Measurements from ENCODE around the gene ARAP1.

The ARAP1 gene

GRCh38 chr11:72744474-72744873, 7.7 kb downstream of the ARAP1 start:
- DNase-seq (ENCODE audit: extremely low read depth, insufficient read length): no peak
- Histone ChIP-seq H3K36me3 (ENCODE audit: control insufficient read depth, insufficient read depth, low read length) (peaks cover 3% of the 10 kb centered on the region; the same call in 1 of the 2 replicates), H3K4me3 (replicated peaks; ENCODE audit: low read depth, low read length) (no peak overlapping the region; the same call in 1 of the 2 replicates), H3K27me3 (replicated peaks; ENCODE audit: control insufficient read depth, insufficient read depth, low read length) (no peaks in the 10 kb centered on the region)
- TF ChIP-seq CTCF (IDR thresholded peaks at IDR 0.05; ENCODE audit: insufficient read depth, low read length, poor library complexity, severe bottlenecking): no peak

GRCh38 chr11:72743321-72744221, 8.6 kb downstream of the ARAP1 start:
- Histone ChIP-seq H3K27me3 (replicated peaks; ENCODE audit: control insufficient read depth, insufficient read depth, low read length) (no peaks in the 10 kb centered on the region), H3K36me3 (ENCODE audit: control insufficient read depth, insufficient read depth, low read length) (peaks cover 3% of the 10 kb centered on the region; the same call in 1 of the 2 replicates), H3K4me3 (replicated peaks; ENCODE audit: low read depth, low read length) (no peak overlapping the region)
- TF ChIP-seq CTCF (IDR thresholded peaks at IDR 0.05; ENCODE audit: insufficient read depth, low read length, poor library complexity, severe bottlenecking): no peak
- peak; percentile 59 for DNase-seq (ENCODE audit: extremely low read depth, insufficient read length)

- no peak for DNase-seq (ENCODE audit: extremely low read depth, insufficient read length)
- TF ChIP-seq CTCF (IDR thresholded peaks at IDR 0.05; ENCODE audit: insufficient read depth, low read length, poor library complexity, severe bottlenecking): no peak
- Histone ChIP-seq H3K27me3 (replicated peaks; ENCODE audit: control insufficient read depth, insufficient read depth, low read length) (no peaks in the 10 kb centered on the region), H3K36me3 (ENCODE audit: control insufficient read depth, insufficient read depth, low read length) (peaks cover 3% of the 10 kb centered on the region; the same call in 1 of the 2 replicates), H3K4me3 (replicated peaks; ENCODE audit: low read depth, low read length) (no peak overlapping the region)
Observed at GRCh38 chr11:72742513-72743320, 9.5 kb downstream of the ARAP1 start.

- Histone ChIP-seq H3K27me3 (replicated peaks; ENCODE audit: control insufficient read depth, insufficient read depth, low read length) (no peaks in the 10 kb centered on the region), H3K36me3 (ENCODE audit: control insufficient read depth, insufficient read depth, low read length) (peaks cover 3% of the 10 kb centered on the region; the same call in 1 of the 2 replicates), H3K4me3 (replicated peaks; ENCODE audit: low read depth, low read length) (no peak overlapping the region)
- no peak for TF ChIP-seq CTCF (IDR thresholded peaks at IDR 0.05; ENCODE audit: insufficient read depth, low read length, poor library complexity, severe bottlenecking)
- DNase-seq (ENCODE audit: extremely low read depth, insufficient read length): no peak
Observed at GRCh38 chr11:72741849-72742512, 10.2 kb downstream of the ARAP1 start.

DNA sequence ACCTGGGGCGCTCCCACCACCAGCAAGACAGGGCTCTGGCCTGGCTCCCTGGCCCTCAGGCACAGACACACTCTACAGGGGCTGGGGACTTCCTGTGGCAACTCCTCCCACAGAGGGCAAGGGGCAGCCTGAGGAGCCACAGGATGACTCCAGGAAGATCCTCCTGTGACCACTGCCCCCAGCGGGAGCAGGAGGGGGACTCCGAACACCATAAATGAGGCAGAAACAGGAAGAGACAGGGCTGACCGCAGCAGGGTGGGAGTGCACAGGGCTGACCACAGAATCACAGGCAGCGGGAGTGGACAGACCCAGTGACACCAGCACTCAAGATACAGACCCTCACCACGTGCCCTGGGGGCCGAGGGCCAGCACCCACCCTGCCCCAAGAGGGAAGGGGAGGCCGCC, 10.8 kb downstream of the ARAP1 start:
- no peak overlapping the region for H3K4me3 ChIP-seq (replicated peaks; ENCODE audit: low read depth, low read length)
- peak; percentile 60 for DNase-seq (ENCODE audit: extremely low read depth, insufficient read length)
- H3K36me3 ChIP-seq (ENCODE audit: control insufficient read depth, insufficient read depth, low read length): peaks cover 3% of the 10 kb centered on the region; the same call in 1 of the 2 replicates
- H3K27me3 ChIP-seq (replicated peaks; ENCODE audit: control insufficient read depth, insufficient read depth, low read length): no peaks in the 10 kb centered on the region
- no peak for TF ChIP-seq CTCF (IDR thresholded peaks at IDR 0.05; ENCODE audit: insufficient read depth, low read length, poor library complexity, severe bottlenecking)

All from GM06990 (cell line).